ENCODE measurements around the gene PLEKHG5.
"Not testable (repeated sequence)": the region's sequence is repeated elsewhere in the genome, so short reads cannot be mapped to it uniquely, and the experiment has no call there.

PLEKHG5 gene

GRCh38 chr1:6435129-6435528 is 56.3 kb downstream of the PLEKHG5 start:
- TF ChIP-seq EZH2phosphoT487 (IDR thresholded peaks at IDR 0.05; ENCODE audit: low read depth) (no peak), CTCF (IDR thresholded peaks at IDR 0.05; ENCODE audit: low read depth, low read length) (no peak)
- Histone ChIP-seq H3K9me3 (ENCODE audit: insufficient read depth, low read length) (no peaks in the 10 kb centered on the region), H3K4me3 (ENCODE audit: low read length) (no peak overlapping the region), H3K79me2 (ENCODE audit: low read length) (no peaks in the 10 kb centered on the region), H4K20me1 (ENCODE audit: insufficient read depth, low read length) (no peaks in the 10 kb centered on the region), H3K27ac (ENCODE audit: low read length) (no peak overlapping the region), H3K4me2 (ENCODE audit: low read length) (no peak overlapping the region), H3K27me3 (ENCODE audit: low read depth, low read length) (no peaks in the 10 kb centered on the region), H2AFZ (ENCODE audit: low read depth, low read length) (no peak overlapping the region), H3K36me3 (replicated peaks; ENCODE audit: low read depth, low read length) (no peaks in the 10 kb centered on the region), H3K4me1 (ENCODE audit: low read length) (no peaks in the 10 kb centered on the region), H3K9ac (ENCODE audit: low read length) (no peak overlapping the region)

- Histone ChIP-seq H3K79me2 (ENCODE audit: low read length) (no peaks in the 10 kb centered on the region), H3K4me3 (ENCODE audit: low read length) (no peak overlapping the region), H3K9ac (ENCODE audit: low read length) (no peak overlapping the region), H4K20me1 (ENCODE audit: insufficient read depth, low read length) (no peaks in the 10 kb centered on the region), H3K27me3 (ENCODE audit: low read depth, low read length) (no peaks in the 10 kb centered on the region), H3K36me3 (replicated peaks; ENCODE audit: low read depth, low read length) (no peaks in the 10 kb centered on the region), H3K4me2 (ENCODE audit: low read length) (no peak overlapping the region), H3K9me3 (ENCODE audit: insufficient read depth, low read length) (no peaks in the 10 kb centered on the region), H2AFZ (ENCODE audit: low read depth, low read length) (no peak overlapping the region), H3K4me1 (ENCODE audit: low read length) (no peaks in the 10 kb centered on the region), H3K27ac (ENCODE audit: low read length) (no peak overlapping the region)
- no peak for TF ChIP-seq CTCF (IDR thresholded peaks at IDR 0.05; ENCODE audit: low read depth, low read length)
- TF ChIP-seq EZH2phosphoT487 (IDR thresholded peaks at IDR 0.05; ENCODE audit: low read depth): no peak
These were observed 57.3 kb downstream of the PLEKHG5 start for GRCh38 chr1:6434186-6434585.

- not testable (repeated sequence) for H3K9ac ChIP-seq (ENCODE audit: low read length); H3K9me3 ChIP-seq (ENCODE audit: insufficient read depth, low read length); H3K4me3 ChIP-seq (ENCODE audit: low read length); H3K27ac ChIP-seq (ENCODE audit: low read length); H3K27me3 ChIP-seq (ENCODE audit: low read depth, low read length); H3K79me2 ChIP-seq (ENCODE audit: low read length); H2AFZ ChIP-seq (ENCODE audit: low read depth, low read length); H3K36me3 ChIP-seq (replicated peaks; ENCODE audit: low read depth, low read length); H3K4me2 ChIP-seq (ENCODE audit: low read length); H4K20me1 ChIP-seq (ENCODE audit: insufficient read depth, low read length)
- peaks cover 16% of the 10 kb centered on the region for H3K4me1 ChIP-seq (ENCODE audit: low read length)
These were observed 59.6 kb downstream of the PLEKHG5 start for GRCh38 chr1:6431645-6432579.

GRCh38 chr1:6429660-6430411 is 61.6 kb downstream of the PLEKHG5 start:
- not testable (repeated sequence) for H3K9me3 ChIP-seq (ENCODE audit: insufficient read depth, low read length); H2AFZ ChIP-seq (ENCODE audit: low read depth, low read length); H3K36me3 ChIP-seq (replicated peaks; ENCODE audit: low read depth, low read length); H3K27ac ChIP-seq (ENCODE audit: low read length); H3K79me2 ChIP-seq (ENCODE audit: low read length); H3K27me3 ChIP-seq (ENCODE audit: low read depth, low read length); H3K4me2 ChIP-seq (ENCODE audit: low read length); H4K20me1 ChIP-seq (ENCODE audit: insufficient read depth, low read length); H3K4me3 ChIP-seq (ENCODE audit: low read length); H3K9ac ChIP-seq (ENCODE audit: low read length)
- H3K4me1 ChIP-seq (ENCODE audit: low read length): peaks cover 16% of the 10 kb centered on the region

- H3K27ac ChIP-seq (ENCODE audit: low read length); H2AFZ ChIP-seq (ENCODE audit: low read depth, low read length); H3K79me2 ChIP-seq (ENCODE audit: low read length); H3K9me3 ChIP-seq (ENCODE audit: insufficient read depth, low read length); H3K27me3 ChIP-seq (ENCODE audit: low read depth, low read length); H3K9ac ChIP-seq (ENCODE audit: low read length); H3K4me3 ChIP-seq (ENCODE audit: low read length); H3K4me2 ChIP-seq (ENCODE audit: low read length); H4K20me1 ChIP-seq (ENCODE audit: insufficient read depth, low read length); H3K36me3 ChIP-seq (replicated peaks; ENCODE audit: low read depth, low read length): not testable (repeated sequence)
- peaks cover 16% of the 10 kb centered on the region for H3K4me1 ChIP-seq (ENCODE audit: low read length)
These were observed 63.0 kb downstream of the PLEKHG5 start for GRCh38 chr1:6428453-6428852.
